BE2C (cell line): ENCODE measurements around the gene BTD.
A peak's percentile ranks its signal among the peaks of the same experiment; 100 is the strongest.

Experiments
- DNase-seq: peaks from one replicate; pipeline ENCODE4 v3.0.0-alpha.2; 2020
- H3K27me3 ChIP-seq: fragments of 250-450 bp; sonication (Bioruptor Pico); 2 replicates; pipeline ENCODE4 v1.5.1; 2020; ENCODE audit warnings: mild to moderate bottlenecking
- H3K36me3 ChIP-seq: fragments of 250-450 bp; sonication (Bioruptor Pico); 2 replicates; pipeline ENCODE4 v1.5.1; 2020; ENCODE audit warnings: mild to moderate bottlenecking
- H3K4me1 ChIP-seq: fragments of 250-450 bp; sonication (Bioruptor Pico); 2 replicates; pipeline ENCODE4 v1.5.1; 2020
- H3K4me3 ChIP-seq: 2 replicates; pipeline ENCODE4 v1.5.1; 2011; ENCODE audit warnings: low read depth, low read length
- H3K9me3 ChIP-seq: fragments of 250-450 bp; sonication (Bioruptor Pico); 2 replicates; pipeline ENCODE4 v1.5.1; 2020
- CTCF ChIP-seq: IDR thresholded peaks from 2 replicates; pipeline ENCODE4 v1.5.1; 2012; ENCODE audit warnings: mild to moderate bottlenecking, low read depth, low read length

BTD gene

GRCh38 chr3:15645740-15646501 is 44.4 kb downstream of the BTD start:
- TF ChIP-seq CTCF = no peak
- H3K36me3 ChIP-seq = no peaks in the 10 kb centered on the region
- no peak overlapping the region for H3K4me3 ChIP-seq
- H3K9me3 ChIP-seq = no peaks in the 10 kb centered on the region
- no peaks in the 10 kb centered on the region for H3K27me3 ChIP-seq
- no peaks in the 10 kb centered on the region for H3K4me1 ChIP-seq
- DNase-seq = peak; percentile 34

- H3K36me3 ChIP-seq = no peaks in the 10 kb centered on the region
- no peaks in the 10 kb centered on the region for H3K4me1 ChIP-seq
- no peaks in the 10 kb centered on the region for H3K27me3 ChIP-seq
- H3K9me3 ChIP-seq = no peaks in the 10 kb centered on the region
- TF ChIP-seq CTCF = no peak
- no peak for DNase-seq
- H3K4me3 ChIP-seq = no peak overlapping the region
These were observed 45.4 kb downstream of the BTD start for GRCh38 chr3:15646851-15647511.

GRCh38 chr3:15647611-15648167 is 46.1 kb downstream of the BTD start:
- DNase-seq = no peak
- Histone ChIP-seq H3K36me3 (no peaks in the 10 kb centered on the region), H3K4me1 (no peaks in the 10 kb centered on the region), H3K4me3 (no peak overlapping the region), H3K9me3 (no peaks in the 10 kb centered on the region), H3K27me3 (no peaks in the 10 kb centered on the region)
- TF ChIP-seq CTCF = no peak

- Histone ChIP-seq H3K4me3 (no peak overlapping the region), H3K27me3 (no peaks in the 10 kb centered on the region), H3K9me3 (no peaks in the 10 kb centered on the region), H3K4me1 (no peaks in the 10 kb centered on the region), H3K36me3 (no peaks in the 10 kb centered on the region)
- TF ChIP-seq CTCF = no peak
- DNase-seq = no peak
These were observed 47.8 kb downstream of the BTD start for GRCh38 chr3:15649341-15649740.

- no peaks in the 10 kb centered on the region for H3K9me3 ChIP-seq
- no peak overlapping the region for H3K4me3 ChIP-seq
- H3K36me3 ChIP-seq = no peaks in the 10 kb centered on the region
- no peaks in the 10 kb centered on the region for H3K27me3 ChIP-seq
- no peaks in the 10 kb centered on the region for H3K4me1 ChIP-seq
- DNase-seq = no peak
- no peak for TF ChIP-seq CTCF
These were observed 48.3 kb downstream of the BTD start for GRCh38 chr3:15649858-15650257.

- Histone ChIP-seq H3K4me3 (no peak overlapping the region), H3K27me3 (no peaks in the 10 kb centered on the region)
These were observed 49.9 kb downstream of the BTD start for GRCh38 chr3:15651396-15651795.

More at GRCh38 chr3:15651396-15651795, 49.9 kb downstream of the BTD start:
- no peaks in the 10 kb centered on the region for H3K36me3 ChIP-seq
- DNase-seq = no peak
- no peaks in the 10 kb centered on the region for H3K4me1 ChIP-seq
- no peaks in the 10 kb centered on the region for H3K9me3 ChIP-seq
- no peak for TF ChIP-seq CTCF
